HepG2 (cell line): ENCODE results near the gene CALU. TPM values are rescaled to one million over a fixed set of nuclear protein-coding genes. Genes with fewer than 3 reads are reported as not detected.
A peak's percentile ranks its signal among the peaks of the same experiment; 100 is the strongest.

Source experiments
- ATF7 ChIP-seq, 2 experiments: fragments of 450-650 bp in 1 of 2; sonication (generic) in 1 of 2; formaldehyde crosslinking in 1 of 2; IDR thresholded peaks; 2 replicates each; pipeline versions ENCODE4 v1.4.0 to v1.6.1; 2016 to 2020; ENCODE audit warnings: antibody characterized with exemption in 1 of 2, mild to moderate bottlenecking in 1 of 2, missing genetic modification reagents in 1 of 2
- CEBPB ChIP-seq: IDR thresholded peaks from 2 replicates; pipeline ENCODE4 v1.6.1; 2011; ENCODE audit warnings: low read depth, low read length, improper control_type of control experiment, borderline replicate concordance
- CENPX ChIP-seq: sonication (generic); formaldehyde crosslinking; IDR thresholded peaks from 2 replicates; pipeline ENCODE4 v1.9.0; 2021; ENCODE audit warnings: mild to moderate bottlenecking, missing genetic modification reagents, moderate library complexity
- MAFK ChIP-seq, 2 experiments: IDR thresholded peaks in 1 of 2; conservative IDR thresholded peaks in 1 of 2; 2 replicates each; pipeline ENCODE4 v1.6.1; 2011; ENCODE audit warnings: improper control_type of control experiment in 2 of 2, low read length in 2 of 2
- SRSF1 ChIP-seq: fragments of 200-400 bp; formaldehyde crosslinking; optimal IDR thresholded peaks from 2 replicates; pipeline ENCODE3; 2017; ENCODE audit warnings: mild to moderate bottlenecking, low read depth, low read length, moderate library complexity
- ZNF597 ChIP-seq: sonication (generic); formaldehyde crosslinking; IDR thresholded peaks from 2 replicates; pipeline ENCODE4 v1.5.0; 2020; ENCODE audit warnings: missing genetic modification reagents
- ZNF652 ChIP-seq: IDR thresholded peaks from 2 replicates; pipeline ENCODE4 v1.6.1; 2016; ENCODE audit warnings: low read depth, borderline replicate concordance
- ZNF740 ChIP-seq: sonication (generic); formaldehyde crosslinking; IDR thresholded peaks from 2 replicates; pipeline ENCODE4 v1.4.0; 2020; ENCODE audit warnings: missing genetic modification reagents
- polyA plus RNA-seq, 8 experiments: library from polyadenylated mRNA; depleted of rRNA in 3 of 8; stranded (reverse) in 7 of 8; unstranded in 1 of 8; fragments of >200 nt; fragmentation: Illumina TruSeq in 4 of 8; extraction: Trizol in 4 of 8; gene quantifications; 2 replicates each; pipeline versions ENCODE4 v1.2.1 to v1.2.3, GENCODE V29; 2011 to 2016; ENCODE audit warnings: low read depth in 4 of 8, missing spikeins in 1 of 8, mixed read lengths in 1 of 8; ENCODE audit not compliant: insufficient read depth in 1 of 8
- total RNA-seq, 5 experiments: library from RNA; depleted of rRNA; stranded (reverse); fragments of >200 nt; fragmentation: Illumina TruSeq; extraction: Trizol; gene quantifications; 2 replicates each; pipeline ENCODE4 v1.2.3, GENCODE V29; 2016; ENCODE audit warnings: low read depth in 1 of 5
- TF ChIP-seq, protein P1 (sequence below), 2 experiments: fragments of 450-650 bp in 1 of 2; sonication (generic) in 1 of 2; formaldehyde crosslinking in 1 of 2; IDR thresholded peaks; 2 replicates each; pipeline versions ENCODE4 v1.6.1 to v1.8.0; 2016 to 2022; ENCODE audit warnings: antibody characterized with exemption in 1 of 2, mild to moderate bottlenecking in 1 of 2, missing genetic modification reagents in 1 of 2
- TF ChIP-seq, protein P2 (sequence below): sonication (generic); formaldehyde crosslinking; IDR thresholded peaks from 2 replicates; pipeline ENCODE4 v1.5.1; 2020; ENCODE audit warnings: missing genetic modification reagents, mild to moderate bottlenecking, borderline replicate concordance

The CALU gene
- total and polyA plus RNA-seq, 2 of the 13 experiments (the other 11 are each of a cell fraction or from before 2014, with no cell fraction given), result 198 to 252 TPM

- TF ChIP-seq, protein P1, sequence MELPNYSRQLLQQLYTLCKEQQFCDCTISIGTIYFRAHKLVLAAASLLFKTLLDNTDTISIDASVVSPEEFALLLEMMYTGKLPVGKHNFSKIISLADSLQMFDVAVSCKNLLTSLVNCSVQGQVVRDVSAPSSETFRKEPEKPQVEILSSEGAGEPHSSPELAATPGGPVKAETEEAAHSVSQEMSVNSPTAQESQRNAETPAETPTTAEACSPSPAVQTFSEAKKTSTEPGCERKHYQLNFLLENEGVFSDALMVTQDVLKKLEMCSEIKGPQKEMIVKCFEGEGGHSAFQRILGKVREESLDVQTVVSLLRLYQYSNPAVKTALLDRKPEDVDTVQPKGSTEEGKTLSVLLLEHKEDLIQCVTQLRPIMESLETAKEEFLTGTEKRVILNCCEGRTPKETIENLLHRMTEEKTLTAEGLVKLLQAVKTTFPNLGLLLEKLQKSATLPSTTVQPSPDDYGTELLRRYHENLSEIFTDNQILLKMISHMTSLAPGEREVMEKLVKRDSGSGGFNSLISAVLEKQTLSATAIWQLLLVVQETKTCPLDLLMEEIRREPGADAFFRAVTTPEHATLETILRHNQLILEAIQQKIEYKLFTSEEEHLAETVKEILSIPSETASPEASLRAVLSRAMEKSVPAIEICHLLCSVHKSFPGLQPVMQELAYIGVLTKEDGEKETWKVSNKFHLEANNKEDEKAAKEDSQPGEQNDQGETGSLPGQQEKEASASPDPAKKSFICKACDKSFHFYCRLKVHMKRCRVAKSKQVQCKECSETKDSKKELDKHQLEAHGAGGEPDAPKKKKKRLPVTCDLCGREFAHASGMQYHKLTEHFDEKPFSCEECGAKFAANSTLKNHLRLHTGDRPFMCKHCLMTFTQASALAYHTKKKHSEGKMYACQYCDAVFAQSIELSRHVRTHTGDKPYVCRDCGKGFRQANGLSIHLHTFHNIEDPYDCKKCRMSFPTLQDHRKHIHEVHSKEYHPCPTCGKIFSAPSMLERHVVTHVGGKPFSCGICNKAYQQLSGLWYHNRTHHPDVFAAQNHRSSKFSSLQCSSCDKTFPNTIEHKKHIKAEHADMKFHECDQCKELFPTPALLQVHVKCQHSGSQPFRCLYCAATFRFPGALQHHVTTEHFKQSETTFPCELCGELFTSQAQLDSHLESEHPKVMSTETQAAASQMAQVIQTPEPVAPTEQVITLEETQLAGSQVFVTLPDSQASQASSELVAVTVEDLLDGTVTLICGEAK (IDR thresholded peaks at IDR 0.05), result no peak
- TF ChIP-seq, protein P1 (CRISPR knock-in tag; IDR thresholded peaks at IDR 0.05), result no peak
- no peak for TF ChIP-seq ZNF597 (CRISPR knock-in tag)
- TF ChIP-seq SRSF1, result no peak
- peak in 1 of 2 experiments; percentile 25; a peak in 1 of 4 replicates for TF ChIP-seq MAFK (conservative IDR thresholded peaks at IDR 0.05 in 1 of 2, IDR thresholded peaks at IDR 0.05 in 1 of 2; ENCODE audit: low read length in 2 of 2)
- no peak for TF ChIP-seq CENPX (CRISPR knock-in tag)
- TF ChIP-seq ZNF652 (CRISPR knock-in tag), result no peak
- TF ChIP-seq CEBPB, result 0 out of 2 replicates have a peak, but pooled peaks have one; percentile 31
- TF ChIP-seq ZNF740 (CRISPR knock-in tag), result no peak
- TF ChIP-seq, protein P2, sequence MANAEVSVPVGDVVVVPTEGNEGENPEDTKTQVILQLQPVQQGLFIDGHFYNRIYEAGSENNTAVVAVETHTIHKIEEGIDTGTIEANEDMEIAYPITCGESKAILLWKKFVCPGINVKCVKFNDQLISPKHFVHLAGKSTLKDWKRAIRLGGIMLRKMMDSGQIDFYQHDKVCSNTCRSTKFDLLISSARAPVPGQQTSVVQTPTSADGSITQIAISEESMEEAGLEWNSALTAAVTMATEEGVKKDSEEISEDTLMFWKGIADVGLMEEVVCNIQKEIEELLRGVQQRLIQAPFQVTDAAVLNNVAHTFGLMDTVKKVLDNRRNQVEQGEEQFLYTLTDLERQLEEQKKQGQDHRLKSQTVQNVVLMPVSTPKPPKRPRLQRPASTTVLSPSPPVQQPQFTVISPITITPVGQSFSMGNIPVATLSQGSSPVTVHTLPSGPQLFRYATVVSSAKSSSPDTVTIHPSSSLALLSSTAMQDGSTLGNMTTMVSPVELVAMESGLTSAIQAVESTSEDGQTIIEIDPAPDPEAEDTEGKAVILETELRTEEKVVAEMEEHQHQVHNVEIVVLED (CRISPR knock-in tag), result no peak
- peak; percentile 19; the same call in 1 of the 2 replicates for TF ChIP-seq ATF7 (IDR thresholded peaks at IDR 0.05)
- no peak for TF ChIP-seq ATF7 (CRISPR knock-in tag; IDR thresholded peaks at IDR 0.05)
Measured at GRCh38 chr7:128710481-128710880, 28.7 kb upstream of the CALU start (continued).
